HG03066 (cell line): Measurements from ENCODE around the gene CYP26B1.
"Not testable (repeated sequence)": the region's sequence is repeated elsewhere in the genome, so short reads cannot be mapped to it uniquely, and the experiment has no call there.

Experiments used
- ATAC-seq: cut with Tn5 transposase; IDR thresholded peaks from one replicate; pipeline ENCODE4 v1.9.1; 2021; ENCODE audit warnings: low read depth; ENCODE audit not compliant: unreplicated experiment

Gene CYP26B1

GRCh38 chr2:72089028-72089427, 58.6 kb downstream of the CYP26B1 start:
- no peak for ATAC-seq

- ATAC-seq = not testable (repeated sequence)
These were observed 60.6 kb downstream of the CYP26B1 start for GRCh38 chr2:72086871-72087633.

- ATAC-seq = no peak
These were observed 62.1 kb downstream of the CYP26B1 start for GRCh38 chr2:72085513-72085912.

GRCh38 chr2:72085036-72085435, 62.6 kb downstream of the CYP26B1 start:
- no peak for ATAC-seq

GRCh38 chr2:72084584-72084976, 63.1 kb downstream of the CYP26B1 start:
- no peak for ATAC-seq

GRCh38 chr2:72083751-72084583, 63.7 kb downstream of the CYP26B1 start:
- no peak for ATAC-seq

- ATAC-seq = no peak
These were observed 64.8 kb downstream of the CYP26B1 start for GRCh38 chr2:72082887-72083286.

- ATAC-seq = no peak
These were observed 65.6 kb downstream of the CYP26B1 start for GRCh38 chr2:72082021-72082601.

GRCh38 chr2:72081451-72081850, 66.2 kb downstream of the CYP26B1 start:
- no peak for ATAC-seq

GRCh38 chr2:72080286-72081145, 67.1 kb downstream of the CYP26B1 start:
- no peak for ATAC-seq
